ENCODE data around the gene INTS11. TPM values are rescaled to one million over a fixed set of nuclear protein-coding genes. Genes with fewer than 3 reads are reported as not detected.

The INTS11 gene
- total and polyA plus RNA-seq, 2 of the 13 experiments (the other 11 are each of a cell fraction or from before 2014, with no cell fraction given) = 52.8 to 94.8 TPM

GRCh38 chr1:1325288-1326074, 1.0 kb upstream of the INTS11 start (continued):
- TF ChIP-seq RERE (CRISPR knock-in tag; IDR thresholded peaks at IDR 0.05; ENCODE audit: low read depth) (no peak), PCBP1 (IDR thresholded peaks at IDR 0.05; ENCODE audit: borderline replicate concordance, low read depth, low read length) (no peak), RFXAP (CRISPR knock-in tag; IDR thresholded peaks at IDR 0.05; ENCODE audit: borderline replicate concordance) (0 out of 2 replicates have a peak, but pooled peaks have one; percentile 1), RXRB (CRISPR knock-in tag; IDR thresholded peaks at IDR 0.05; ENCODE audit: borderline replicate concordance) (no peak), ELF1 (CRISPR knock-in tag; IDR thresholded peaks at IDR 0.05) (no peak), ZNF337 (CRISPR knock-in tag; IDR thresholded peaks at IDR 0.05; ENCODE audit: borderline replicate concordance, low read depth) (no peak), POLR2AphosphoS2 (IDR thresholded peaks at IDR 0.05; ENCODE audit: low read depth, low read length) (no peak), ELK4 (CRISPR knock-in tag; IDR thresholded peaks at IDR 0.05; ENCODE audit: borderline replicate concordance) (no peak), SMYD3 (CRISPR knock-in tag; IDR thresholded peaks at IDR 0.05) (no peak), ZNF234 (CRISPR knock-in tag; conservative IDR thresholded peaks at IDR 0.05) (0 out of 2 replicates have a peak, but pooled peaks have one; percentile 10), KLF15 (CRISPR knock-in tag; IDR thresholded peaks at IDR 0.05; ENCODE audit: borderline replicate concordance) (no peak), CENPT (CRISPR knock-in tag; IDR thresholded peaks at IDR 0.05; ENCODE audit: low read depth) (no peak), PHB2 (IDR thresholded peaks at IDR 0.05; ENCODE audit: partially characterized antibody) (no peak), HBP1 (CRISPR knock-in tag; IDR thresholded peaks at IDR 0.05; ENCODE audit: low read depth) (no peak), ZNF547 (CRISPR knock-in tag; IDR thresholded peaks at IDR 0.05) (no peak), HOXA5 (CRISPR knock-in tag; IDR thresholded peaks at IDR 0.05) (no peak)
- TF ChIP-seq, protein P1, sequence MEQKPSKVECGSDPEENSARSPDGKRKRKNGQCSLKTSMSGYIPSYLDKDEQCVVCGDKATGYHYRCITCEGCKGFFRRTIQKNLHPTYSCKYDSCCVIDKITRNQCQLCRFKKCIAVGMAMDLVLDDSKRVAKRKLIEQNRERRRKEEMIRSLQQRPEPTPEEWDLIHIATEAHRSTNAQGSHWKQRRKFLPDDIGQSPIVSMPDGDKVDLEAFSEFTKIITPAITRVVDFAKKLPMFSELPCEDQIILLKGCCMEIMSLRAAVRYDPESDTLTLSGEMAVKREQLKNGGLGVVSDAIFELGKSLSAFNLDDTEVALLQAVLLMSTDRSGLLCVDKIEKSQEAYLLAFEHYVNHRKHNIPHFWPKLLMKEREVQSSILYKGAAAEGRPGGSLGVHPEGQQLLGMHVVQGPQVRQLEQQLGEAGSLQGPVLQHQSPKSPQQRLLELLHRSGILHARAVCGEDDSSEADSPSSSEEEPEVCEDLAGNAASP (CRISPR knock-in tag; IDR thresholded peaks at IDR 0.05; ENCODE audit: borderline replicate concordance) = no peak
- TF ChIP-seq, protein P2, sequence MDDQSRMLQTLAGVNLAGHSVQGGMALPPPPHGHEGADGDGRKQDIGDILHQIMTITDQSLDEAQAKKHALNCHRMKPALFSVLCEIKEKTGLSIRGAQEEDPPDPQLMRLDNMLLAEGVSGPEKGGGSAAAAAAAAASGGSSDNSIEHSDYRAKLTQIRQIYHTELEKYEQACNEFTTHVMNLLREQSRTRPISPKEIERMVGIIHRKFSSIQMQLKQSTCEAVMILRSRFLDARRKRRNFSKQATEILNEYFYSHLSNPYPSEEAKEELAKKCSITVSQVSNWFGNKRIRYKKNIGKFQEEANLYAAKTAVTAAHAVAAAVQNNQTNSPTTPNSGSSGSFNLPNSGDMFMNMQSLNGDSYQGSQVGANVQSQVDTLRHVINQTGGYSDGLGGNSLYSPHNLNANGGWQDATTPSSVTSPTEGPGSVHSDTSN (CRISPR knock-in tag; IDR thresholded peaks at IDR 0.05; ENCODE audit: borderline replicate concordance) = no peak
